Suprapubic skin (tissue), 4 donors: ENCODE measurements around the gene MVK. TPM values are rescaled to one million over a fixed set of nuclear protein-coding genes. Genes with fewer than 3 reads are reported as not detected.

ENCODE experiments used
- DNase-seq, 2 donors: peaks; one replicate each; pipeline ENCODE4 v3.0.0-alpha.2; 2019; ENCODE audit warnings: low spot score in 2 of 2
- H3K27ac ChIP-seq: fragments of 200-600 bp; sonication (generic); one replicate; pipeline ENCODE4 v1.5.1; 2019
- H3K27me3 ChIP-seq: fragments of 200-600 bp; sonication (generic); one replicate; pipeline ENCODE4 v1.5.1; 2019
- H3K36me3 ChIP-seq: fragments of 200-600 bp; sonication (generic); one replicate; pipeline ENCODE4 v1.5.1; 2019
- H3K4me1 ChIP-seq: fragments of 200-600 bp; sonication (generic); one replicate; pipeline ENCODE4 v1.5.1; 2019
- H3K4me3 ChIP-seq: fragments of 200-600 bp; sonication (generic); one replicate; pipeline ENCODE4 v1.5.1; 2019; ENCODE audit warnings: mild to moderate bottlenecking
- H3K9me3 ChIP-seq: fragments of 200-600 bp; sonication (generic); one replicate; pipeline ENCODE4 v1.5.1; 2019
- CTCF ChIP-seq, 2 donors: fragments of 200-600 bp in 1 of 2; fragments of 450-650 bp in 1 of 2; sonication (generic) in 1 of 2; IDR thresholded peaks; one replicate each; pipeline ENCODE4 v1.5.1; 2016 to 2019; ENCODE audit warnings: antibody characterized with exemption in 2 of 2, mild to moderate bottlenecking in 1 of 2, moderate library complexity in 1 of 2
- EP300 ChIP-seq: sonication (generic); formaldehyde crosslinking; IDR thresholded peaks from one replicate; pipeline ENCODE4 v1.6.1; 2017; ENCODE audit warnings: antibody characterized with exemption
- POLR2A ChIP-seq, 2 donors: fragments of 450-650 bp; IDR thresholded peaks; one replicate each; pipeline ENCODE4 v1.6.1; 2017; ENCODE audit warnings: antibody characterized with exemption in 2 of 2, mild to moderate bottlenecking in 2 of 2, moderate library complexity in 2 of 2
- POLR2AphosphoS5 ChIP-seq, 3 donors: sonication (generic); formaldehyde crosslinking; IDR thresholded peaks; one replicate each; pipeline ENCODE4 v1.6.1; 2017; ENCODE audit warnings: antibody characterized with exemption in 3 of 3
- WGBS: methylation state at CpG from one replicate; pipeline ENCODE4 v1.1.5; 2018; 5-methylcytosine and 5-hydroxymethylcytosine counted together
- total RNA-seq, 4 donors: library from RNA; depleted of rRNA; stranded (reverse); fragments of >200 nt; gene quantifications; one replicate each; pipeline ENCODE4 v1.1.0, GENCODE V29; 2016

The MVK gene
- total RNA-seq, 4 donors from 2014 or later, result 30.1 to 62.1 (median 37.2) TPM

DNA sequence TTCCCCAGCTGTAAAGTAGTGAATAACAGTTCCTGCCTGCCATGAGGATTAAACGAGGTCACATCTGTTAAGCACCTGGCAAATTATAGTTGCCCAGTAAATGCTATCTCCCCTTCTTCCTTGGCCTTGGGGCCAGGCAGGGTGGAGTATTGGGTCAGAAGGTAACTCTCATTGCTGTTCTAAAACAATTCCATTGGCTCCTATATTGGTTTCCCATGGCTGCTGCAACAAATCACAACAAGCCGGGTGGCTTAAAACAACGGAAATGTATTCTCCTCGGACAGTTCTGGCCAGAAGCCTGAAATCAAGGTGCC is 32.2 kb upstream of the MVK start:
- WGBS, result 66% methylated on average over 4 of the region's 4 CpGs
- Histone ChIP-seq H3K9me3 (no peaks in the 10 kb centered on the region), H3K36me3 (peaks cover 4% of the 10 kb centered on the region), H3K4me1 (peaks cover 11% of the 10 kb centered on the region), H3K27ac (no peak overlapping the region), H3K4me3 (no peak overlapping the region), H3K27me3 (no peaks in the 10 kb centered on the region)
- TF ChIP-seq EP300 (no peak), POLR2A (IDR thresholded peaks at IDR 0.05) (no peak), POLR2AphosphoS5 (IDR thresholded peaks at IDR 0.05) (no peak), CTCF (IDR thresholded peaks at IDR 0.05) (no peak)
- no peak for DNase-seq

GRCh38 chr12:109542014-109542413 is 31.6 kb upstream of the MVK start:
- DNase-seq, result no peak
- TF ChIP-seq POLR2AphosphoS5 (IDR thresholded peaks at IDR 0.05) (no peak), EP300 (no peak), CTCF (IDR thresholded peaks at IDR 0.05) (no peak), POLR2A (IDR thresholded peaks at IDR 0.05) (no peak)
- Histone ChIP-seq H3K27ac (no peak overlapping the region), H3K27me3 (peaks cover 2% of the 10 kb centered on the region), H3K36me3 (no peaks in the 10 kb centered on the region), H3K4me1 (peaks cover 11% of the 10 kb centered on the region), H3K4me3 (no peak overlapping the region), H3K9me3 (no peaks in the 10 kb centered on the region)
- 88% methylated on average over 2 of the region's 2 CpGs for WGBS

GRCh38 chr12:109542876-109543275 is 30.7 kb upstream of the MVK start:
- no peak for DNase-seq
- Histone ChIP-seq H3K27me3 (peaks cover 11% of the 10 kb centered on the region), H3K9me3 (no peaks in the 10 kb centered on the region), H3K36me3 (no peaks in the 10 kb centered on the region), H3K4me1 (peaks cover 11% of the 10 kb centered on the region), H3K4me3 (no peak overlapping the region), H3K27ac (no peak overlapping the region)
- 88% methylated on average over 6 of the region's 6 CpGs for WGBS
- TF ChIP-seq POLR2AphosphoS5 (IDR thresholded peaks at IDR 0.05), result no peak
- no peak for TF ChIP-seq POLR2A (IDR thresholded peaks at IDR 0.05)
- TF ChIP-seq EP300, result no peak
- no peak for TF ChIP-seq CTCF (IDR thresholded peaks at IDR 0.05)

DNA sequence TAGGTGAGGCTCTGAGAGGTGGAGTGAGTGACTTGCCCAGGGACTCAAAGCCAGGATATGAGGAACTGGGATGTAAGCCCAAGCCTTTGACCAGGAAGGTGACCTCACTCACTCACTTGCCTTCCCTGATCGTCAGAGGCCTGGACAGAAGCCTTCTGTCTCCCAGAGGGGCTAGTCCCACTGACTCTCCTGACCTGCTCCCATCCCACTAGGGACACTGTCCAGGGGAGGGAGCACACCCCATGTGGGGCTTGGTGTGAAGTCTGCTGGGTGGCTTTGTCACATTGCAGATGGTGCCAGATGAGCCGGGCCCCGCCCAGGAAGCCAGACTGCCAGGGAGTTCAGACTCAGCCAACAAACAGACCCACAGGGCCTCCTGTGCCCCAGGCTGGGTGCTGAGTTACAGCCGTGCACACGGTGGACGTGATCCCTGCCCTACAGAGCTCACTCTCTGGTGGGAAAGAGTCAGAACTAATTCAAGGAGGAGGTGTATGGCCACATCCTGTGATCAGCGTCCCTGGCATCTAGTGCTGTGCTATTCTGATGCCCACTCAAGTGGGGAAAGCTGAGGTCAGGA is 28.6 kb upstream of the MVK start:
- no peaks in the 10 kb centered on the region for H3K9me3 ChIP-seq
- TF ChIP-seq POLR2AphosphoS5 (IDR thresholded peaks at IDR 0.05), result no peak
- no peak for TF ChIP-seq POLR2A (IDR thresholded peaks at IDR 0.05)
- no peak for TF ChIP-seq EP300
- TF ChIP-seq CTCF (IDR thresholded peaks at IDR 0.05), result no peak
- H3K4me1 ChIP-seq, result peaks cover 11% of the 10 kb centered on the region
- H3K27ac ChIP-seq, result no peak overlapping the region
- WGBS, result 10% methylated on average over 2 of the region's 7 CpGs
- no peaks in the 10 kb centered on the region for H3K36me3 ChIP-seq
- no peak overlapping the region for H3K4me3 ChIP-seq
- no peak for DNase-seq
- peaks cover 15% of the 10 kb centered on the region for H3K27me3 ChIP-seq

DNA sequence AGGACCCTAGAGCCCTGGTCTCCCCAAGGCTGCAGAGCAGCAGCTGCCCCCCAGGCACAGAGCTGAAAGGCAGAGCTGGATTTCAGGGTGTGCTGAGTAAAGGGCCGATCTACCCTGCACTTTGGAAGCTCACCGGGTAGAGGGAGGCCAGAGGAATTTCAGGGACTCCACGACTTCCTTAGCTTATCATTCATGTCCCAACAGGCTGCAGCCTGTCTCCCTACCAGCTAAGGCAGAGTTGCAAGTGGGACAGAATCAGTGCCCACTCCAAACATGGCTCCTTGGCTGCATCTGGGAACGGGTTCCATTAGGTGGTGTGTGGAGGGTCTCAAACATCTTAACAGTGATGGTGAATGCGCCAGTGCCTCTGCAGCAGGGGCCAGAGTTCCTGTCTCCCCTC is 27.8 kb upstream of the MVK start:
- no peak overlapping the region for H3K27ac ChIP-seq
- no peak for DNase-seq
- peaks cover 11% of the 10 kb centered on the region for H3K4me1 ChIP-seq
- H3K4me3 ChIP-seq, result no peak overlapping the region
- 67% methylated on average over 5 of the region's 5 CpGs for WGBS
- peaks cover 18% of the 10 kb centered on the region for H3K27me3 ChIP-seq
- no peaks in the 10 kb centered on the region for H3K36me3 ChIP-seq
- no peaks in the 10 kb centered on the region for H3K9me3 ChIP-seq
- TF ChIP-seq CTCF (IDR thresholded peaks at IDR 0.05), result no peak
- TF ChIP-seq POLR2A (IDR thresholded peaks at IDR 0.05), result no peak
- no peak for TF ChIP-seq EP300
- no peak for TF ChIP-seq POLR2AphosphoS5 (IDR thresholded peaks at IDR 0.05)
